ENCODE measurements around the gene IL17RB. TPM values are rescaled to one million over a fixed set of nuclear protein-coding genes. Genes with fewer than 3 reads are reported as not detected.

IL17RB gene
- total and polyA plus RNA-seq, 2 of the 8 experiments (the other 6 are each of a cell fraction or from before 2014, with no cell fraction given): 7.0 to 24.6 TPM

GRCh38 chr3:53816425-53816824, 29.9 kb upstream of the IL17RB start:
- H3K27me3 ChIP-seq (replicated peaks in 1 of 4; ENCODE audit: control insufficient read depth in 3 of 4, extremely low read depth in 1 of 4, insufficient read depth in 3 of 4, low read length in 3 of 4): no peaks in the 10 kb centered on the region
- no peak overlapping the region for H2AFZ ChIP-seq (ENCODE audit: low read length)
- no peak overlapping the region for H2BK5ac ChIP-seq (ENCODE audit: low read depth, low read length)
- TF ChIP-seq RAD21 (IDR thresholded peaks at IDR 0.05 in 1 of 2, conservative IDR thresholded peaks at IDR 0.05 in 1 of 2; ENCODE audit: low read depth in 2 of 2, low read length in 2 of 2): no peak
- no peak for TF ChIP-seq EGR1 (IDR thresholded peaks at IDR 0.05; ENCODE audit: borderline replicate concordance, low read depth, low read length)
- no peak for TF ChIP-seq TAF7 (optimal IDR thresholded peaks at IDR 0.05; ENCODE audit: borderline replicate concordance, low read depth, low read length)
- peaks cover 0 to 4% of the 10 kb centered on the region in 2 experiments for H4K20me1 ChIP-seq (replicated peaks in 1 of 2; ENCODE audit: control insufficient read depth in 1 of 2, insufficient read depth in 2 of 2, low read length in 2 of 2)
- no peak overlapping the region for H2BK20ac ChIP-seq (ENCODE audit: low read length)
- H4K8ac ChIP-seq (ENCODE audit: extremely low read depth, insufficient read depth, low read length): no peak overlapping the region
- H3K36me3 ChIP-seq (ENCODE audit: control insufficient read depth in 2 of 4, insufficient read depth in 4 of 4, low read length in 3 of 4): peaks cover 6 to 15% (median 14%) of the 10 kb centered on the region in 4 experiments; a peak in 6 of 8 replicates
- no peaks in the 10 kb centered on the region for H3K79me2 ChIP-seq (ENCODE audit: control insufficient read depth in 1 of 2, insufficient read depth in 2 of 2, low read length in 2 of 2)
- no peak overlapping the region for H3K4me2 ChIP-seq (ENCODE audit: insufficient read depth in 1 of 2, low read depth in 2 of 2, low read length in 2 of 2)
- no peak overlapping the region for H3K4ac ChIP-seq (replicated peaks; ENCODE audit: insufficient read length, low read depth, low read length)
- H3K4me3 ChIP-seq (ENCODE audit: extremely low read depth in 1 of 4, insufficient read depth in 2 of 4, low read depth in 3 of 4, low read length in 4 of 4): no peak overlapping the region
- no peaks in the 10 kb centered on the region for H3K23me2 ChIP-seq (ENCODE audit: low read depth, low read length)
- 73% methylated on average over 4 of the region's 4 CpGs; no CpG with 5 or more reads in 1 of the 2 experiments for WGBS, 2 experiments (ENCODE audit: extremely low coverage in 1 of 2, insufficient coverage in 1 of 2, insufficient read length in 1 of 2, insufficient replicate concordance in 2 of 2, low coverage in 1 of 2, low lambda C conversion rate in 2 of 2, missing lambda C conversion rate in 1 of 2)
- no peak overlapping the region for H3K14ac ChIP-seq (ENCODE audit: insufficient read length)
- no peaks in the 10 kb centered on the region for H3K79me1 ChIP-seq (ENCODE audit: low read depth, low read length)
- no peak overlapping the region for H2BK120ac ChIP-seq (replicated peaks; ENCODE audit: low read depth, low read length)
- H3K4me1 ChIP-seq (replicated peaks in 1 of 4; ENCODE audit: control insufficient read depth in 3 of 4, insufficient read depth in 4 of 4, low read length in 3 of 4): no peaks in the 10 kb centered on the region; a peak in 1 of 7 replicates
- no peak overlapping the region for H2AK5ac ChIP-seq (ENCODE audit: low read depth, low read length)
- H3K9me3 ChIP-seq (ENCODE audit: insufficient read depth in 2 of 2, low read depth in 1 of 2, low read length in 1 of 2): no peaks in the 10 kb centered on the region
- no peak overlapping the region for H4K5ac ChIP-seq (ENCODE audit: insufficient read length, low read depth, low read length)
- no peak overlapping the region for H3K18ac ChIP-seq (ENCODE audit: extremely low read depth, low read length)
- no peak overlapping the region for H2BK15ac ChIP-seq (ENCODE audit: low read length)
- ChIA-PET CTCF (ENCODE audit: partially characterized antibody) (interaction anchor here (0.8 to 1.4 kb wide), 5 partner anchors 8 to 201 kb away, joined by 3 to 4 read pairs (median 3); no protein-coding TSS in a partner anchor), POLR2A (ENCODE audit: partially characterized antibody) (interaction anchor here (0.6 kb wide), 1 partner anchor 323 kb away, joined by 3 read pairs; no protein-coding TSS in a partner anchor)
- DNase-seq (ENCODE audit: low read depth in 1 of 2, low spot score in 2 of 2): no peak
- no peak overlapping the region for H2BK12ac ChIP-seq (ENCODE audit: low read depth, low read length)
- H3K56ac ChIP-seq (replicated peaks; ENCODE audit: insufficient read length, low read depth, low read length): no peak overlapping the region
- no peak for FAIRE-seq
- H4K91ac ChIP-seq (replicated peaks; ENCODE audit: insufficient read length, low read length): no peak overlapping the region
- H3K9ac ChIP-seq (replicated peaks in 1 of 4; ENCODE audit: extremely low read depth in 1 of 4, low read depth in 3 of 4, low read length in 3 of 4): no peak overlapping the region
- no peak overlapping the region for H3K23ac ChIP-seq (ENCODE audit: insufficient read length)
- no peak overlapping the region for H3K27ac ChIP-seq (ENCODE audit: low read depth, low read length)
